GM19043 (cell line): ENCODE measurements around the gene FBN1.

Experiments
- ATAC-seq: cut with Tn5 transposase; IDR thresholded peaks from one replicate; pipeline ENCODE4 v1.9.1; 2021; ENCODE audit warnings: low read depth; ENCODE audit not compliant: unreplicated experiment

FBN1 gene

DNA sequence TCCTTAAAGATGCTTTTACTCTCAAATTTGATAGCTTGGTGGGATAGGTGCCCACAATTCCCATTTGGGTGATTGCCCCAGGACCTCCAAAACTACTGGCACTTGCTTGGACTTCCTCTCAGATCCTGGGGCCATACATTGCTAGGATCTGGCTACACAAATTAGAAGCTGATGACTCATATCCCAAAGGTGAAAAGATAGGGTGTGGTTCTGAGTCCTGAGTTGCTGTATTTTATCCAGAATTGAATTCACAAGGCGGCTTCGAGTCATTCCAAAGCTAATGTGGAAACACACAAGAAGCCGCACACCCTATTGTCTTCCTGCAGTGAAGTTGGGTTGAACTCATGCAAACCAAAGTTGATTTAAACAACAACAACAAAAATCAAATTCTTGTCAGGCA is 260.9 kb downstream of the FBN1 start:
- ATAC-seq: no peak

GRCh38 chr15:48383031-48383430 is 262.5 kb downstream of the FBN1 start:
- ATAC-seq: no peak

- no peak for ATAC-seq
Measured at GRCh38 chr15:48381861-48382260, 263.6 kb downstream of the FBN1 start.

DNA sequence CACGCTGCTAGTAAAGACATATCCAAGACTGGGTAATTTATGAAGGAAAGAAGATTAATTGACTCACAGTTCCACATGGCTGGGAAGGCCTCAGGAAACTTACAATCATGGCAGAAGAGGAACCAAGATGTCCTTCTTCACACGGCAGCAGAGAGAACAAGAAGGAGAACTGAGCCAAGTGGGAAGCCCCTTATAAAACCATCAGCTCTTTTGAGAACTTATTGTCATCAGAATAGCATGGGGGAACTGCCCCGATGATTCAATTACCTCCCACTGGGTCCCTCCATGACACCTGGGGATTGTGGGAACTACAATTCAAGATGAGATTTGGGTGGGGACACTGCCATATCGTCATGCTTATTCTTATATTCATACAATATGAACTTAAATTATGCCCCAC is 265.3 kb downstream of the FBN1 start:
- no peak for ATAC-seq

- ATAC-seq: no peak
Measured at GRCh38 chr15:48375767-48376166, 269.7 kb downstream of the FBN1 start.

GRCh38 chr15:48374472-48374871 is 271.0 kb downstream of the FBN1 start:
- no peak for ATAC-seq

DNA sequence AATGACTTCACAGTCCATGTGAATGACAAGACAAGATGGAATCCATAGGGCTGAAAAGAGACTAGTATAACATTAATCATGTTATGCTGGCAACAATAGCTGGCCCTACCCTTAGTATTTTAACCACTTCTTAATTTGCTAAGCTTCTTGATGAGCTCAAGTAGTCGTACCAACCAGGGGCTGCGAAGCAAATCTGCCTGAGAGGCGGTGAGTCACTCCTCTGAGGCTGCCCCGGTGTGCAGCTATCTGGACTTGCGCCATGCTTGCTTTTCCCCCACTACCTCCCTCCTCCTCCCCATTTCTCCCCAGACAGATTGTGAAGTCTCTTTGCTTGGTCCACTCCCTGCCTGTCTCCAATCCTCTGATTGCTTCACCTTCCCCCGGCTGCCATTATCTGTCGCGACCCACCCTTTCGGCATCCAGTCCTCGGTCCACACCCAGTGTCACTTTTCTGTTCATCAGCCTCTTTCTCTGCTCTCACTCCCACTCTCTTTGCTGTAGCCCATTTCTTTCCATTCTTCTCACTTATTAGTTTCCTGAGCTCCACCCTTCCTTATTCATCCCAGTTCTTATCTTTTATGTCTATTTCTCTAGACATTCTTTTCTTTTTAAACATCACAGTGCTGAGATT is 271.6 kb downstream of the FBN1 start:
- ATAC-seq: no peak

DNA sequence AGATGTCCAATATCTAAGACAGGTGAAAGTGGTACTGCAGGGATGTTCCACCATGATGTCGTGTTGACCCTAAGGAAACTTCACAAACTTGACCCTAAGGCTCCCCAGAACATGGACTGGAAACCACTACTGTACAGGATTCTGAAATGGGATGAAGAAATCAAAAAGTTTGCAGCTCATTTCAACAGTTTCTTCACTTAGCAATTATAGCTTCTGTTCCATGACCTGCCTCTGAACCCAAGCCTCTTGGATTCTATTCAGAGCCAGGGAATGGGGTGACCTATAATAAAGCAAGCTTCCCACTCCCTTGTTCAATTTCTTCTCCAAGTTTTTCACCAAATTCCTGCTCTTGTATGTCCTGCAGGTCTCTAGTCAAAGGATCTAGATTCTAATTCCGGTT is 273.5 kb downstream of the FBN1 start:
- ATAC-seq: no peak

DNA sequence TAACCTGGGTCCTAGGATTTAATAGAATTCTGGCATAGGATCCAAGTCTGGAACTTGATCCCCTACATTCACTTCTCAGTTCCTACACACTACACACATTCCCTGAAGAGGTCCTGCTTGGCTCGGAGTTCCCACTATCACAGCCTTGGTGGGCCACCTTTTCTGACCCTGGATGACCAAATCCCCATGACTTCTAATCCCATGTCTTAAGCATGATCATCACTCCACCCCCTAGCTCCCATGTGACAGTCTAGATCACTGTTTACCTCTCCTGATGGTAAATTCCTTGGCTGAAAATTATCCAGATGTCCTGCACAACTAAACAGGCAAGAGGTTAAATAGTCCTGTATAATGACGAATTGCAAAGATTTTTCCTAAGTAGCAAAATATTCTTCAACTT is 274.0 kb downstream of the FBN1 start:
- ATAC-seq: no peak

GRCh38 chr15:48370460-48370859 is 275.0 kb downstream of the FBN1 start:
- ATAC-seq: no peak

GRCh38 chr15:48367483-48367882 is 278.0 kb downstream of the FBN1 start:
- no peak for ATAC-seq

- ATAC-seq: no peak
Measured at GRCh38 chr15:48366584-48367312, 278.8 kb downstream of the FBN1 start.

DNA sequence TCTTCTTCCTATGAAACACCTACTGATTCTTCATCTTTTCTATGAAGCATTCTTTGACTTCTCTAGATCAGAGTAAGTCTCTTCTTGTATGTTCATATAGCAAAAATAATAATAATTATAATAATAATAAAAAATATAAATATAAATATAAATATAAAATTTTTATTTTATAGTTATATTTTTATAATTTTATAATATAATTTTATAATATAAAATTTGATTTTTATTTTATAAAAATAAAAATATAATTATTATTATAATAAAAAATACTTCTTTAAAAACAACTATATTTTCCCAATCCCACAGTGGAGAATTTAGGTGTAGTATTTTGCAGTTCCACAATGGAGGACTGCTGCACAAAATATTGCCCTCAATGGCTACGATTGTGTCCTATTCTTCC is 279.9 kb downstream of the FBN1 start:
- no peak for ATAC-seq

GRCh38 chr15:48363474-48363873 is 282.0 kb downstream of the FBN1 start:
- ATAC-seq: no peak

DNA sequence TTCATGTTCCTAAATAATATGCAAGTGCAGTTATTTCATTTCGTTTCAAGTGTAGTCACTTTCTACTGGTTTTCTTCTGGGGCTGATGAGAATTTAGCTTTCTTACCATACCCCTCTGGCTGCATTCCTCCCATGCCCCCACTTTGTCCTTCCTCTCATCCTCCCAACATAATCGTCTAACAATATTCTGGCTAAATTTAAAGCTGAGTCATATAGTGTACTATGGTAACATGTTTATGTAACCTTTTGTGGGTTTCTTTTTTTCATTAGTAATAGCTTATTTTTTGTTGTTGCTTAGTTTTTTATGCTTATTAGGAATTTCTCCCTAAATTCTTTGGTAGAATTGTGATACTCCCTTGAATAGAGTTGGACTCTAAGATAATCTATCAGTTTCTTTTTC is 283.8 kb downstream of the FBN1 start:
- no peak for ATAC-seq

DNA sequence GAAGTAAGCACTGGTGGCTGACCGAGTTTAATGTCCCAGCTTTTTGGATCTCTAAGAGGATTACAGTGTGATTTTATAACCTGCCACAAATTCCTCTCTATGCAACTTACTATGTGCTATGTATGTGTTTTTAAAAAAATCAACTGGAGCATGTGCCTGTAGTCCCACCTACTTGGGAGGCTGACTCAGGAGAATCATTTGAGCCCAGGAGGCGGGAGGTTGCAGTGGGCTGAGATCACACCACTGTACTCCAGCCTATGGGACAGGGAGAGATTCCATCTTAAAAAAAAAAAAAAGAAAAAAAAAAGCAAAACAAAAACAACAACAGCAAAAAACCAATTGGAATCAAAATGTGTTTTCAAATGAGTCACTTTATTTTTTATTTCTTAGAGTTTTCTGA is 284.7 kb downstream of the FBN1 start:
- ATAC-seq: no peak
